HG03469 (cell line): ENCODE measurements around the gene GRID1.

Experiments used
- ATAC-seq: cut with Tn5 transposase; IDR thresholded peaks from one replicate; pipeline ENCODE4 v1.9.1; 2021; ENCODE audit warnings: mild to moderate bottlenecking, moderate library complexity, moderate number of reproducible peaks; ENCODE audit not compliant: unreplicated experiment

GRID1 gene

DNA sequence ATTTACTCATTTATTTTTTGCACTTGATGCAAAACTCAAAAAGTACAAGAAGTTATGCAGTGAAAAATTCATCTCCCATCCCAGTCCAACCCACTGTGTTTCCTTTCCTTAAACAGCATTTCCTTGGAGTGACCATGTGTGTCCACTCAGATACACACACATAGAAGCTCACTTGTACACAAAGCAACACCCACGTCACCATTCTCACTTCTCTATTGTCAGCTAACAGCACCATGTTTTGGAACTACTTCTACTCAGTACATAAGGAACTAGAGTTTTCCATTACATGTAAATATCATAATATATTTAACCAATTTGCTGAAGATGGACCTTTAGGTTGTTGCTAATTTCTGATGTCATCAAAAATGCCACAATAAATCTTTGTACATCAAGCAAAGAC is 167.6 kb downstream of the GRID1 start:
- no peak for ATAC-seq

- ATAC-seq, result no peak
Observed at GRCh38 chr10:86198271-86198670, 168.3 kb downstream of the GRID1 start.

DNA sequence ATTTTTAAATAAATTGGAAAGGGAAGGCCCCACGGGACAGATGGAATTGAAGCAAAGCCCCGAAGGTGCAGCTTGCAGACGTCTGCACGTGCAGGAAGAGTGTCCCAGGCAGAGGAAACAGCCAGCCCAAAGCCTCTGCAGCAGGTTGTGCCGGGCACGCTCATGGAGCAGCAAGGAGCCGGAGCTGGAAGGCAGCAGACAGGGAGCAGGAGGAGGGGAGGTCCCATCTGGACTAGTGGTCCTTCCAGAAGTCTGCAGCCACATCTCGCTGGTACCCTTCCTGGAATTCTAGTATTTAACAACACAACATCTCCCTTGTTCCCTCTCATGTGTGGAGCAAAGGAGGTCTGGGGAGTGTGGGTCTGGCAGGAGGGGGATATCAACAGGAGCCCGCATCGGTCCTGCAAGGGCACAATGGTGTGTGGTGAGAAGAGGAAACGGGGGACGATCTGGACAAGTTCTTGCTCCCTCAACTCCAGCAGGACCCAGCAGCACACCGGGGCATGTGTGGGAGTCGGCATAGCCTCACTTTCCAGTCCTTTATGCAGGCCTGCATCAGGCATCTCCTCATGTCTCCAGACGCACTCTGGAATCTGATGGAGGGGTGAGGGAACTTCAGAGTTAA is 169.3 kb downstream of the GRID1 start:
- no peak for ATAC-seq

- no peak for ATAC-seq
Observed at GRCh38 chr10:86195521-86196157, 171.0 kb downstream of the GRID1 start.

- no peak for ATAC-seq
Observed at GRCh38 chr10:86194684-86195083, 171.9 kb downstream of the GRID1 start.

DNA sequence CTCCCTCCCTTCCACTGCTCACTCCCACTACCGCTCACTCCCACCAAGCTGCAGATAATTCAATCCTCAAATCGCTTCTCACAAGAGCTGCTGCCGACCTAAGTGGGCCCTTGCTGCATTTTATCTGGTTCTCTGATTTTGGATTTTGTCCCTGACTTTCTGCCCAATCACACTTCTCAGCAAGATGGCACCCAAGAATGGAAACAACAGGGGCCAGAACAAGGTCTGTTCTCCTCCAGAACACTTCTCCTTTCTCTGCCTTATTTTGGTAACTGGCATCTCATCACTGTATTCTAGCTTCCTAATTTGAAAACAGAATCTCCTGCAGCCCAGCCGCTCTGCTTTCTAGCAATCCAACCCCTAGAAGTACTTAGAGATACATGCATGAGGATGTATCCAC is 172.8 kb downstream of the GRID1 start:
- ATAC-seq, result no peak

DNA sequence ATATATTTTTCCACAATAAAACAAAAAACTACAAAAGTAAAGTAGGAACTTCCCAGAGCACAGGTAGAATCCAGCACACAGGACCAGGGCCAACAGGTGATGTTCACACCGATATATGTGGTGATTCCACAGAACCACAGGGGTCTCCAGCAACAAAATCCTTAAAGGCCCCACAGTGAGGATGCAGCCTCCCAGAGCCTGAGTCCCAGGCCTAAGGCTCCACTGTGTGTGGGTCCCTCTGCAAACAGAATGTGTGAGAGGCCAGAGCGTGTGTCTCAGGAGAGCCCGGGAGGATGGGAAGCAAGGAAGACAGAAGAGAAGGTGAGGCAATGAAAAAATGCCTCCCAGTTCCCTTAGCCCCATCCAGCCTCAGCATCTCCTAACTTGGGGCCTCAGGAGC is 173.9 kb downstream of the GRID1 start:
- ATAC-seq, result no peak

- ATAC-seq, result no peak
Observed at GRCh38 chr10:86192147-86192546, 174.4 kb downstream of the GRID1 start.

- ATAC-seq, result no peak
Observed at GRCh38 chr10:86191686-86192085, 174.9 kb downstream of the GRID1 start.

- no peak for ATAC-seq
Observed at GRCh38 chr10:86191166-86191565, 175.4 kb downstream of the GRID1 start.

GRCh38 chr10:86190291-86190690 is 176.3 kb downstream of the GRID1 start:
- no peak for ATAC-seq

DNA sequence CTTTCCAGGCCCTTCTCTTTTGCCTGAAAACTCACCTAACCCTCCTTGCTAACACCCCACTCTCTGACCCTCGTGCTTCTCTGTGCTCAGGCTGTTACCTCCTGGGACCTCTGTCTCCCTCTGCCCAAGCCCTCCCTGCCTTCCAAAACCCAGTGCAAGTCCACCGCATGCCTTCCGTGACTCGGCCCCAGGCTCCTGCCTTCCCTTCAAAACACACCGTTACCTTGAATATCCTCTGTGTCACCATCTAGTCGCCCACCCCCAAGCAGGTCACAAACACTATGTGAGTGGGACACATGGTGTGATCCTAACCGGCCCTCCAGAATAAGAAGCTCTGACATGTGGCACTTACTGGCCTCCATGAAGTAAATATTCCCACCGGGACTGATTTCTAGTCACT is 176.7 kb downstream of the GRID1 start:
- no peak for ATAC-seq

DNA sequence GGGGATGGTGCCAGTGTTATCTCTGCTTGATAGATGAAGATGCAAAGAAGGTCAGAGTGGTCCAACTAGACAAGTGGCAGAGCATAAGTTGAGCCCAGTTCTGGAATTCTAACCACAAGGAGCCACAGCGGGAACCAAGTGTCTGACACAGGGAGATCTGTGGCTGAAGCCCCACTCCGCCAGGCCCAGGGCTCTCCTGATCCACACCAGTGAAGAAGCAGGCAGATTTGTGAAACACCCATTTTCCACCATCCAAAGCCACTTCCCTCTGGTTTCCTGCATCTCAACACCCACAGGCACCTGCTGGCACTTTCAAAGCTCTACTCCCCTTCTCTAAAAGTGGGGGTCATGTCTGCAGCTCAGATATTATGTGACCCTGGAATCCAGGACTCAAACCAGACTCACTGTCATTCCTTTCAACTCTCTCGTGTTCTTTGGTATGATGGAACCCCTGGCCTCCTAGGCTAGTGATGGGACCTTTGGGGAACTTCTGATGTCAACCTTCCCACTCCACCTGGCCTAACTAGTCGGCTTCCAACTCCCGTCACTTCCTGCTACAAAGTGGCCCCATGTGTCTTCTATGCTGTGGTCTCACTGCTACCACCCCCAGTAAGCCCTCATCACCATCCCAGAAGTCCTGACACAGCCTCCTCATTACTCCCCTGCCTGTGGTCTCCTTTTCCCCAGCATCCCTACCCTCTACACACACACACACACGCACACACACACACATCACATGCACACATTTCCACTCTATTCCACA is 177.6 kb downstream of the GRID1 start:
- ATAC-seq, result no peak

DNA sequence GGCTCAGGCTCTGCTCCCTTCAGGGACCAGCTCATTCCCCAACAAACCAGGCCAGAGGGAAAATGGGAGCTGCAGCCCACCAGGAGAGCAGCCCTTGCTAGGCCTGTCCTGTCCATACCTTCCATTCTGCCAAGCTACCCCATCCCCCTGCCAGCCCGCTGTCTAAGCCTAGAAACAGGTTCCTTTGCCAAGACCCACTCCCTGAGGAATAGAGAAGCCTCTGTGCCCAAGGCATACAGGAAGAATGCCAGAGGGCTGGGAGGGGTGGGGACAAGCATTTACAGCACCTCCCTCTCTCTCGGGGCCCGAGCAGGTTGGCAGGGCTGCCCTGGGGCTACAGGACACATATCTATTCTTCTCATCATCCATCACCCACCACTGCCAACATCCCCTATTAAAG is 178.3 kb downstream of the GRID1 start:
- no peak for ATAC-seq

GRCh38 chr10:86187499-86188239 is 178.9 kb downstream of the GRID1 start:
- ATAC-seq, result no peak

- ATAC-seq, result no peak
Observed at GRCh38 chr10:86186633-86187032, 180.0 kb downstream of the GRID1 start.

GRCh38 chr10:86182595-86182994 is 184.0 kb downstream of the GRID1 start:
- ATAC-seq, result no peak

DNA sequence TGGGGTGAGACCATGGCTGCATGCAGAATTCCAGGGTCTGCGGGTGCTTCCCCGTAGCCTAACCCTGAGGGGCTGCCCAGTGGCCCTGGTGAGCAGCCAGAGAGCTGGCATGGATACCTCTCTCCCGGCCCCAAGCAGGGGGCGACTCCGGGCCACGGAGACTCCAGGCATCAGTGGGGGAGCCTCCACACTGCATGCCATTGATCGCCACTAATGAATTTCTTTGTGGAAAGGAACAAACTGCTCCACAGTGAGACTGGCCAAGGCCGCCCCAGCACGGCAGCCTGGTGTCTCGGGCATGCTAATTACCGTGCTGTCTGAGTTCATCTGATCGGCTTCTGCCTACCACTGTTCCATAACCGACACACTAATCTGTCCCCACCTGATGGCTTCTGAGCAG is 184.4 kb downstream of the GRID1 start:
- no peak for ATAC-seq

- no peak for ATAC-seq
Observed at GRCh38 chr10:86180861-86181260, 185.7 kb downstream of the GRID1 start.

DNA sequence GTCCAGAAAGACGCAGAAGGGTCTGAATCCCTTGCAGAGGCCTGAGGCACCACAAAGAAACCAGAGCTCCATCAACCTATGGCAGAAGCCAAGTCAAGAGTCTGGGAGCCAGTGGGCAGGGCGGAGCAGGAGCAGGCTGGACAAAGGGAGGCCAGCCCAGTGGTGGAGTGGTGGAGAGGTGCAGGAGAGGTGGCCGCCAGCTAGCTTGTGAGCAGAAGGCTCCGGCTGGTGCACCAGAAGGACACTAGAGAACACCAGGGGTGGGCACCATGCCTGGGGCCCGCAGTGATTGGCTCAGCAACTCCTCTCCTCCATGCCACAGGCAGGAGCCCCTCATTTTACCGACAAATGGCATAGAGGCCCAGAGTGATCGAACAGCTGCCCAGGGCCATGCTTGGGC is 186.6 kb downstream of the GRID1 start:
- ATAC-seq, result no peak

DNA sequence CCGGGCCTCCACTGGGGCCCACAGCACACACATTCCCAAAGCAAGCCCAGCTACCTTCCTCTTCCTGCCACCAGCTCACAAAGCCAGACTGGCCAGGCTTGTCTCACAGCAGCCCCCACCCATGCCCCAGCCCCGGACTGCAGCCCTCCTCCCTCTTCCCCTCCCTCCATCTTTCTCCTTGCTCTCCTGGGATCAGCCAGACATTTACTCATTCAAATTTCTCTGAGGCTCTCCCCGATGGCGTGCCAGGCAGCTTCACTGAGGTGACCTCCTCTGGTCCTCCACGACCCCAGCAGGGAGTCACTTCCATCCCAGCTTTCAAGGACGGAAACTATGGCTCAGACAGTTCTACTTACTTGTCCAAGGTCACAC is 187.5 kb downstream of the GRID1 start:
- no peak for ATAC-seq
